Astrocyte (in vitro differentiated cells and primary cell): ENCODE data around the gene NLGN1. TPM values are rescaled to one million over a fixed set of nuclear protein-coding genes. Genes with fewer than 3 reads are reported as not detected.

Experiments
- DNase-seq: peaks from one replicate; pipeline ENCODE4 v3.0.0-alpha.2; 2010; ENCODE audit warnings: low read depth
- FAIRE-seq: peaks from 2 replicates; lab custom pipeline; 2011; peaks lifted over from hg19 to GRCh38; lab: Jason Lieb, UNC
- H2AFZ ChIP-seq: 2 replicates; pipeline ENCODE4 v1.6.0; 2012; ENCODE audit warnings: low read depth, low read length, inconsistent platforms
- H3K27ac ChIP-seq: 2 replicates; pipeline ENCODE4 v1.5.1; 2011; ENCODE audit warnings: low read depth, low read length, inconsistent platforms
- H3K27me3 ChIP-seq: 2 replicates; pipeline ENCODE4 v1.6.0; 2011; ENCODE audit warnings: low read length, inconsistent platforms; ENCODE audit not compliant: insufficient read depth
- H3K36me3 ChIP-seq: 2 replicates; pipeline ENCODE4 v1.5.1; 2011; ENCODE audit warnings: low read length, inconsistent platforms; ENCODE audit not compliant: insufficient read depth
- H3K4me1 ChIP-seq: 2 replicates; pipeline ENCODE4 v1.5.1; 2011; ENCODE audit warnings: low read length, inconsistent platforms; ENCODE audit not compliant: insufficient read depth
- H3K4me2 ChIP-seq: 2 replicates; pipeline ENCODE4 v1.6.0; 2012; ENCODE audit warnings: low read length, inconsistent platforms
- H3K4me3 ChIP-seq: 2 replicates; pipeline ENCODE4 v1.5.1; 2011; ENCODE audit warnings: low read depth, mild to moderate bottlenecking, low read length, inconsistent platforms; ENCODE audit not compliant: insufficient read depth
- H3K79me2 ChIP-seq: 2 replicates; pipeline ENCODE4 v1.6.0; 2012; ENCODE audit warnings: mild to moderate bottlenecking, low read length, inconsistent platforms; ENCODE audit not compliant: insufficient read depth
- H3K9ac ChIP-seq: 2 replicates; pipeline ENCODE4 v1.6.0; 2012; ENCODE audit warnings: mild to moderate bottlenecking, low read length, inconsistent platforms
- H3K9me3 ChIP-seq: 2 replicates; pipeline ENCODE4 v1.5.1; 2012; ENCODE audit warnings: low read depth, mild to moderate bottlenecking, low read length, inconsistent platforms; ENCODE audit not compliant: insufficient read depth
- H4K20me1 ChIP-seq: 2 replicates; pipeline ENCODE4 v1.6.0; 2012; ENCODE audit warnings: low read length, inconsistent platforms; ENCODE audit not compliant: insufficient read depth
- H3K27ac Mint-ChIP-seq: one replicate; pipeline ENCODE4 v1.8.0; 2021; ENCODE audit warnings: mild to moderate bottlenecking, mixed read lengths; ENCODE audit not compliant: unreplicated experiment
- H3K27me3 Mint-ChIP-seq: one replicate; pipeline ENCODE4 v1.8.0; 2021; ENCODE audit warnings: low read depth, mixed read lengths; ENCODE audit not compliant: unreplicated experiment
- H3K36me3 Mint-ChIP-seq: one replicate; pipeline ENCODE4 v1.8.0; 2021; ENCODE audit warnings: low read depth, mixed read lengths; ENCODE audit not compliant: unreplicated experiment
- H3K4me1 Mint-ChIP-seq: one replicate; pipeline ENCODE4 v1.8.0; 2021; ENCODE audit warnings: low read depth, mixed read lengths; ENCODE audit not compliant: unreplicated experiment
- H3K4me3 Mint-ChIP-seq: one replicate; pipeline ENCODE4 v1.8.0; 2021; ENCODE audit warnings: mild to moderate bottlenecking, moderate library complexity, mixed read lengths; ENCODE audit not compliant: unreplicated experiment
- H3K9me3 Mint-ChIP-seq: one replicate; pipeline ENCODE4 v1.8.0; 2021; ENCODE audit warnings: mild to moderate bottlenecking, mixed read lengths; ENCODE audit not compliant: unreplicated experiment
- CTCF ChIP-seq: IDR thresholded peaks from 2 replicates; pipeline ENCODE4 v1.5.1; 2011; ENCODE audit warnings: low read depth, mild to moderate bottlenecking, inconsistent platforms, low read length, moderate library complexity; ENCODE audit not compliant: insufficient read depth
- EZH2 ChIP-seq: IDR thresholded peaks from 2 replicates; pipeline ENCODE4 v1.6.1; 2012; ENCODE audit warnings: mild to moderate bottlenecking, low read length, inconsistent platforms; ENCODE audit not compliant: insufficient read depth
- total RNA-seq: library from RNA; stranded (reverse); gene quantifications from 2 replicates; pipeline ENCODE4 v1.2.1, GENCODE V29; 2021

NLGN1 gene
- total RNA-seq, 1 donor from 2014 or later: 1.2 TPM

GRCh38 chr3:173635826-173636225 lies 238.3 kb downstream of the NLGN1 start:
- Mint-ChIP-seq H3K27me3 (no peaks in the 10 kb centered on the region), H3K4me3 (no peak overlapping the region), H3K9me3 (no peaks in the 10 kb centered on the region), H3K27ac (no peak overlapping the region), H3K4me1 (no peaks in the 10 kb centered on the region), H3K36me3 (no peaks in the 10 kb centered on the region)
- no peaks in the 10 kb centered on the region for H3K27me3 ChIP-seq
- FAIRE-seq (no peak), DNase-seq (no peak)
- H4K20me1 ChIP-seq: no peaks in the 10 kb centered on the region
- no peaks in the 10 kb centered on the region for H3K9me3 ChIP-seq
- no peaks in the 10 kb centered on the region for H3K4me1 ChIP-seq
- no peaks in the 10 kb centered on the region for H3K79me2 ChIP-seq
- H3K27ac ChIP-seq: no peak overlapping the region
- H2AFZ ChIP-seq: no peak overlapping the region
- no peak for TF ChIP-seq EZH2
- TF ChIP-seq CTCF: no peak
- H3K36me3 ChIP-seq: no peaks in the 10 kb centered on the region
- no peak overlapping the region for H3K4me3 ChIP-seq
- H3K9ac ChIP-seq: no peak overlapping the region
- H3K4me2 ChIP-seq: no peak overlapping the region

GRCh38 chr3:173639098-173639497 lies 241.6 kb downstream of the NLGN1 start:
- no peaks in the 10 kb centered on the region for H3K9me3 ChIP-seq
- no peaks in the 10 kb centered on the region for H3K27me3 Mint-ChIP-seq
- no peak overlapping the region for H2AFZ ChIP-seq
- H3K27me3 ChIP-seq: no peaks in the 10 kb centered on the region
- no peak for DNase-seq
- TF ChIP-seq CTCF: no peak
- no peak for TF ChIP-seq EZH2
- FAIRE-seq: no peak
- no peaks in the 10 kb centered on the region for H3K4me1 ChIP-seq
- no peak overlapping the region for H3K4me2 ChIP-seq
- no peaks in the 10 kb centered on the region for H3K9me3 Mint-ChIP-seq
- no peaks in the 10 kb centered on the region for H4K20me1 ChIP-seq
- no peaks in the 10 kb centered on the region for H3K79me2 ChIP-seq
- H3K36me3 Mint-ChIP-seq: no peaks in the 10 kb centered on the region
- H3K36me3 ChIP-seq: no peaks in the 10 kb centered on the region
- no peaks in the 10 kb centered on the region for H3K4me1 Mint-ChIP-seq
- no peak overlapping the region for H3K27ac ChIP-seq
- no peak overlapping the region for H3K9ac ChIP-seq
- H3K27ac Mint-ChIP-seq: no peak overlapping the region
- no peak overlapping the region for H3K4me3 ChIP-seq
- no peak overlapping the region for H3K4me3 Mint-ChIP-seq

GRCh38 chr3:173641696-173642095 lies 244.2 kb downstream of the NLGN1 start:
- H3K9me3 Mint-ChIP-seq: no peaks in the 10 kb centered on the region
- H4K20me1 ChIP-seq: no peaks in the 10 kb centered on the region
- H3K36me3 ChIP-seq: no peaks in the 10 kb centered on the region
- H3K27me3 Mint-ChIP-seq: no peaks in the 10 kb centered on the region
- H3K9me3 ChIP-seq: no peaks in the 10 kb centered on the region
- no peak overlapping the region for H3K9ac ChIP-seq
- no peaks in the 10 kb centered on the region for H3K4me1 Mint-ChIP-seq
- no peak overlapping the region for H3K27ac Mint-ChIP-seq
- no peak overlapping the region for H2AFZ ChIP-seq
- no peak for TF ChIP-seq CTCF
- DNase-seq (no peak), FAIRE-seq (no peak)
- no peaks in the 10 kb centered on the region for H3K27me3 ChIP-seq
- no peak overlapping the region for H3K4me2 ChIP-seq
- H3K4me1 ChIP-seq: no peaks in the 10 kb centered on the region
- H3K36me3 Mint-ChIP-seq: no peaks in the 10 kb centered on the region
- no peak overlapping the region for H3K4me3 ChIP-seq
- no peaks in the 10 kb centered on the region for H3K79me2 ChIP-seq
- H3K4me3 Mint-ChIP-seq: no peak overlapping the region
- H3K27ac ChIP-seq: no peak overlapping the region
